ENCODE results near the gene GDPD5. TPM values are rescaled to one million over a fixed set of nuclear protein-coding genes. Genes with fewer than 3 reads are reported as not detected.
A peak's percentile ranks its signal among the peaks of the same experiment; 100 is the strongest.

GDPD5 gene
- total and polyA plus RNA-seq, 10 of the 15 experiments (the other 5 are each of a cell fraction or from before 2014, with no cell fraction given), result 0.10 to 30.0 (median 6.7) TPM

DNA sequence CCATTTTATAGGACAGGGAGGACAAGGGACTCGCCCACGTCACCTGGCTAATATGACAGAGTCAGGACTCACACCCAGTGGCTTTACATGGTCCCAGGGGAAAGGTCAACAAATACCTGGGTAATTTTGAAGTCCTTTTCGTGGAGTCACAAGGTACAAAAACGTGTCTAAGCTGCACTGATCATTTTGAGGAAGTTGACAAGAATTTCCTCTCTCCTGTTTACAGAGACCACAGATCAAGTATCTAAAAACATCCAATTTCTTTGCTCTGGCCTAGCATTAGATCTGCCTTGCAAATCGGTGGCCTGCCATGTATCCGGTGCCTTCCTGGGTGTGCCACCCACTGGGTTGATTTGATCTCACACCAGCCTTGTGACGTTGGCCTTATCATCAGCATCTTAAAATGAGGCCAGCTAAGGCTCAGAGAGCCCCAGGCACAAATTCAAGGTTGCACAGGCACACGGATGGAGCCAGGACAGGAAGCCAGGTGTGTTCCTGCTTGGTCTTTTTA is 17.6 kb downstream of the GDPD5 start (continued):
- no peak for TF ChIP-seq NBN (IDR thresholded peaks at IDR 0.05)
- no peak for TF ChIP-seq IRF3 (IDR thresholded peaks at IDR 0.05)
- no peak for TF ChIP-seq NFXL1 (IDR thresholded peaks at IDR 0.05; ENCODE audit: borderline replicate concordance)

DNA sequence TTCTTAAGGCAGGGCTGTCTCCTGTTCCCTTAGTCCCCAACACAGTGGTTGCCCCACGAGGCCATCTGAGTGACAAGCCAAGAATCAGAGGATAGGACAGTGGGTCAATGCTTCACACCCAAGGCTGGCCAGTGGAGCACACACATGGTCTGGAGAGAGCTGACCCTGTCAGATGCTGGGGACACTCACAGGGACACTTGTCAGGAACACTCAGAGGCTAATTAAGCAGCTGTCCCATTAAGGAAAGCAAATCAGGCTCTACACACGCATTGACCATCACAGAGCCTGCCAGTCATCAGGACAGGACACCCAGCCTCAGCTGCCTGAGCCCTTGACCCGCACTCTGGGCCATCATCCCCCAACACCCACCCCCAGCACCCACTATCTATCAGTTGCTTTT is 18.2 kb downstream of the GDPD5 start:
- H3K79me2 ChIP-seq (ENCODE audit: control insufficient read depth, insufficient read depth, low read length), result no peaks in the 10 kb centered on the region
- ATAC-seq (peak; percentile 24), DNase-seq (ENCODE audit: low read depth, low spot score) (no peak), FAIRE-seq (no peak)
- ChIA-PET POLR2A (interaction anchor here (0.6 to 1.0 kb wide), 4 partner anchors 16 to 212 kb away, joined by 3 to 6 read pairs (median 5); no protein-coding TSS in a partner anchor), RAD21 (ENCODE audit: unreplicated experiment) (interaction anchor here (0.8 to 1.5 kb wide), 2 partner anchors 12 to 17 kb away, joined by 3 read pairs; no protein-coding TSS in a partner anchor), CTCF (interaction anchor here (0.9 to 1.4 kb wide), 3 partner anchors 10 to 21 kb away, joined by 3 to 4 read pairs (median 3); no protein-coding TSS in a partner anchor), SMC1A (ENCODE audit: uncharacterized antibody, unreplicated experiment) (interaction anchor here (1.3 to 1.6 kb wide), 2 partner anchors 9 to 46 kb away, joined by 3 read pairs; no protein-coding TSS in a partner anchor)
- TF ChIP-seq NFXL1 (IDR thresholded peaks at IDR 0.05; ENCODE audit: borderline replicate concordance) (no peak), SMAD5 (IDR thresholded peaks at IDR 0.05; ENCODE audit: low read depth) (no peak), MYB (IDR thresholded peaks at IDR 0.05; ENCODE audit: borderline replicate concordance, low read depth, low read length) (no peak), CBX5 (IDR thresholded peaks at IDR 0.05; ENCODE audit: low read depth) (no peak), CEBPB (IDR thresholded peaks at IDR 0.05; ENCODE audit: borderline replicate concordance in 1 of 2, low read depth in 2 of 2, low read length in 2 of 2) (no peak), NKRF (conservative IDR thresholded peaks at IDR 0.05) (no peak), SUPT20H (IDR thresholded peaks at IDR 0.05; ENCODE audit: borderline replicate concordance, control insufficient read depth, low read depth, low read length) (no peak), RBBP5 (conservative IDR thresholded peaks at IDR 0.05) (no peak), PBX3 (IDR thresholded peaks at IDR 0.05; ENCODE audit: insufficient replicate concordance, low read depth, low read length) (no peak), ZNF274 (IDR thresholded peaks at IDR 0.05; ENCODE audit: insufficient read depth, insufficient read length) (no peak)
- no peak overlapping the region for H3K4me2 ChIP-seq (ENCODE audit: control insufficient read depth, insufficient read depth)
- H2AFZ ChIP-seq (ENCODE audit: control insufficient read depth, low read depth, low read length), result peak overlapping the region; percentile 8; the same call in 1 of the 2 replicates
- WGBS (ENCODE audit: insufficient coverage, insufficient replicate concordance, low lambda C conversion rate, missing lambda C conversion rate), result 46% methylated on average over 3 of the region's 3 CpGs
- peaks cover 21% of the 10 kb centered on the region for H3K4me1 ChIP-seq (ENCODE audit: control insufficient read depth, insufficient read depth, low read length)
- H4K20me1 ChIP-seq (ENCODE audit: control insufficient read depth, insufficient read depth), result no peaks in the 10 kb centered on the region
- no peak overlapping the region for H3K4me3 ChIP-seq
- intact Hi-C loops (cut with micrococcal nuclease; ENCODE audit: unreplicated experiment) (no loop called here), in situ Hi-C loops (cut with MboI) (no loop called here)
- no peak overlapping the region for H3K9ac ChIP-seq (ENCODE audit: control insufficient read depth, insufficient read depth, low read length)
- H3K27ac ChIP-seq (ENCODE audit: control insufficient read depth, insufficient read depth), result no peak overlapping the region
- H3K9me3 ChIP-seq (replicated peaks; ENCODE audit: control insufficient read depth, insufficient read depth, low read length), result no peaks in the 10 kb centered on the region
- no peaks in the 10 kb centered on the region for H3K36me3 ChIP-seq (ENCODE audit: control insufficient read depth in 2 of 2, insufficient read depth in 2 of 2, low read length in 1 of 2)
- no peaks in the 10 kb centered on the region for H3K27me3 ChIP-seq (replicated peaks in 1 of 2; ENCODE audit: control insufficient read depth in 2 of 2, insufficient read depth in 2 of 2, low read length in 1 of 2)
- BruUV-seq (replicated peaks), result no TSS peak
